SH-SY5Y (cell line): ENCODE data around the gene STK35.

Source experiments
- GATA2 ChIP-seq: IDR thresholded peaks from 2 replicates; pipeline ENCODE4 v1.6.1; 2011; ENCODE audit warnings: mild to moderate bottlenecking, low read depth, low read length
- GATA3 ChIP-seq: IDR thresholded peaks from 2 replicates; pipeline ENCODE4 v1.6.1; 2011; ENCODE audit warnings: low read depth, mild to moderate bottlenecking, low read length, moderate library complexity

GRCh38 chr20:2112910-2113309 lies 11.3 kb downstream of the STK35 start:
- TF ChIP-seq GATA2 (no peak), GATA3 (no peak)
